HEK293 (cell line): ENCODE measurements around the gene SLBP.

Experiments
- CTCF ChIA-PET: fragments of 350-600 bp; formaldehyde crosslinking; extraction: SDS; loops from one replicate; lab custom pipeline; 2021; ENCODE audit warnings: antibody characterized with exemption; lab: Yijun Ruan, JAX
- POLR2A ChIA-PET: fragments of 300-600 bp; formaldehyde crosslinking; extraction: SDS; loops from one replicate; lab custom pipeline; 2020; ENCODE audit warnings: antibody characterized with exemption, inconsistent platforms; lab: Yijun Ruan, JAX
- H3K27ac ChIP-seq: fragments of 200-500 bp; sonication (Bioruptor generic); 2 replicates; pipeline ENCODE4 v1.5.1; 2014; ENCODE audit warnings: low read depth, low read length, control low read depth, inconsistent platforms; ENCODE audit errors: extremely low read depth
- H3K36me3 ChIP-seq, 2 experiments: fragments of 200-500 bp in 1 of 2; sonication (Bioruptor generic) in 1 of 2; 1 replicate in 1 of 2; 2 replicates in 1 of 2; pipeline ENCODE4 v1.5.1; 2014 to 2017; ENCODE audit warnings: inconsistent platforms in 2 of 2, low read length in 2 of 2; ENCODE audit not compliant: control insufficient read depth in 2 of 2, insufficient read depth in 1 of 2
- H3K4me1 ChIP-seq: fragments of 200-500 bp; sonication (Bioruptor generic); 2 replicates; pipeline ENCODE4 v1.5.1; 2014; ENCODE audit warnings: mild to moderate bottlenecking, low read length, inconsistent platforms; ENCODE audit not compliant: control insufficient read depth, insufficient read depth
- H3K4me3 ChIP-seq: 2 replicates; pipeline ENCODE4 v1.5.1; 2011; ENCODE audit warnings: low read depth, mild to moderate bottlenecking, control low read depth, low read length, moderate library complexity
- H3K9me3 ChIP-seq: fragments of 200-500 bp; sonication (Bioruptor generic); 2 replicates; pipeline ENCODE4 v1.5.1; 2014; ENCODE audit warnings: low read depth, low read length, inconsistent platforms; ENCODE audit not compliant: control insufficient read depth, insufficient read depth
- KLF8 ChIP-seq: fragments of 450-650 bp; formaldehyde crosslinking; IDR thresholded peaks from 2 replicates; pipeline ENCODE4 v1.5.1; 2016; ENCODE audit warnings: missing biosample characterization, missing genetic modification characterization
- PRDM1 ChIP-seq: fragments of 450-650 bp; formaldehyde crosslinking; IDR thresholded peaks from 2 replicates; pipeline ENCODE4; 2016; ENCODE audit warnings: missing biosample characterization, missing genetic modification characterization
- WT1 ChIP-seq: fragments of 450-650 bp; formaldehyde crosslinking; IDR thresholded peaks from 2 replicates; pipeline ENCODE4 v1.5.1; 2016; ENCODE audit warnings: missing biosample characterization, missing genetic modification characterization
- YY2 ChIP-seq: fragments of 450-650 bp; formaldehyde crosslinking; IDR thresholded peaks from 2 replicates; pipeline ENCODE4 v1.5.1; 2016; ENCODE audit warnings: missing biosample characterization, missing genetic modification characterization
- ZBTB10 ChIP-seq: fragments of 450-650 bp; formaldehyde crosslinking; IDR thresholded peaks from 2 replicates; pipeline ENCODE4 v1.5.1; 2016; ENCODE audit warnings: missing biosample characterization, missing genetic modification characterization
- ZBTB20 ChIP-seq: fragments of 450-650 bp; formaldehyde crosslinking; IDR thresholded peaks from 2 replicates; pipeline ENCODE4 v1.5.1; 2016; ENCODE audit warnings: missing biosample characterization, missing genetic modification characterization
- ZBTB21 ChIP-seq: fragments of 450-650 bp; formaldehyde crosslinking; IDR thresholded peaks from 2 replicates; pipeline ENCODE4 v1.5.1; 2017; ENCODE audit warnings: missing biosample characterization, missing genetic modification characterization
- ZNF175 ChIP-seq: fragments of 450-650 bp; formaldehyde crosslinking; IDR thresholded peaks from 2 replicates; pipeline ENCODE4 v1.5.1; 2016; ENCODE audit warnings: missing biosample characterization, missing genetic modification characterization
- ZNF202 ChIP-seq: fragments of 450-650 bp; formaldehyde crosslinking; IDR thresholded peaks from 2 replicates; pipeline ENCODE4 v1.5.1; 2016; ENCODE audit warnings: missing biosample characterization, missing genetic modification characterization, borderline replicate concordance
- ZNF24 ChIP-seq: fragments of 450-650 bp; formaldehyde crosslinking; IDR thresholded peaks from 2 replicates; pipeline ENCODE4 v1.5.1; 2016; ENCODE audit warnings: missing biosample characterization, missing genetic modification characterization
- ZNF600 ChIP-seq: fragments of 450-650 bp; formaldehyde crosslinking; IDR thresholded peaks from 2 replicates; pipeline ENCODE4 v1.5.1; 2016; ENCODE audit warnings: missing biosample characterization, missing genetic modification characterization
- ZNF629 ChIP-seq: fragments of 450-650 bp; formaldehyde crosslinking; IDR thresholded peaks from 2 replicates; pipeline ENCODE4 v1.5.1; 2017; ENCODE audit warnings: missing biosample characterization, missing genetic modification characterization
- ZNF658 ChIP-seq: fragments of 450-650 bp; formaldehyde crosslinking; IDR thresholded peaks from 2 replicates; pipeline ENCODE4; 2016; ENCODE audit warnings: missing biosample characterization, missing genetic modification characterization
- ZNF664 ChIP-seq: fragments of 450-650 bp; formaldehyde crosslinking; IDR thresholded peaks from 2 replicates; pipeline ENCODE4 v1.5.1; 2016; ENCODE audit warnings: missing biosample characterization, missing genetic modification characterization
- ZNF777 ChIP-seq: fragments of 450-650 bp; formaldehyde crosslinking; IDR thresholded peaks from 2 replicates; pipeline ENCODE4 v1.5.1; 2017; ENCODE audit warnings: missing biosample characterization, missing genetic modification characterization, borderline replicate concordance
- ZNF843 ChIP-seq: fragments of 450-650 bp; formaldehyde crosslinking; IDR thresholded peaks from 2 replicates; pipeline ENCODE4 v1.5.1; 2016; ENCODE audit warnings: missing biosample characterization, missing genetic modification characterization
- TF ChIP-seq, protein P1 (sequence below): fragments of 450-650 bp; formaldehyde crosslinking; IDR thresholded peaks from 2 replicates; pipeline ENCODE4 v1.5.1; 2016; ENCODE audit warnings: missing biosample characterization, missing genetic modification characterization
- TF ChIP-seq, protein P2 (sequence below): fragments of 450-650 bp; formaldehyde crosslinking; IDR thresholded peaks from 2 replicates; pipeline ENCODE4 v1.5.1; 2016; ENCODE audit warnings: missing biosample characterization, missing genetic modification characterization, borderline replicate concordance
- TF ChIP-seq, protein P3 (sequence below): fragments of 450-650 bp; formaldehyde crosslinking; IDR thresholded peaks from 2 replicates; pipeline ENCODE4 v1.5.1; 2016; ENCODE audit warnings: missing biosample characterization, missing genetic modification characterization, borderline replicate concordance
- TF ChIP-seq, protein P4 (sequence below): fragments of 450-650 bp; formaldehyde crosslinking; conservative IDR thresholded peaks from 2 replicates; pipeline ENCODE4 v1.5.1; 2016; ENCODE audit warnings: low read depth, missing biosample characterization, missing genetic modification characterization

The SLBP gene

GRCh38 chr4:1713003-1713851 lies 1.1 kb upstream of the SLBP start:
- H3K4me3 ChIP-seq = peak overlapping the region; percentile 85
- H3K36me3 ChIP-seq = peaks cover 0 to 54% of the 10 kb centered on the region in 2 experiments; a peak in 2 of 3 replicates
- H3K27ac ChIP-seq = peak overlapping the region; percentile 99
- ChIA-PET POLR2A (interaction anchor here (1.0 to 1.8 kb wide), 3 partner anchors 8 to 32 kb away, joined by 3 to 44 read pairs (median 21); partner anchors contain the start of genes TACC3 and TMEM129), CTCF (interaction anchor here (1.0 to 3.4 kb wide), 3 partner anchors 12 to 20 kb away, joined by 3 to 14 read pairs (median 3); no protein-coding TSS in a partner anchor)
- TF ChIP-seq ZNF600 (tag by site-specific recombination) = peak; percentile 43; the same call in 1 of the 2 replicates
- TF ChIP-seq, protein P1, sequence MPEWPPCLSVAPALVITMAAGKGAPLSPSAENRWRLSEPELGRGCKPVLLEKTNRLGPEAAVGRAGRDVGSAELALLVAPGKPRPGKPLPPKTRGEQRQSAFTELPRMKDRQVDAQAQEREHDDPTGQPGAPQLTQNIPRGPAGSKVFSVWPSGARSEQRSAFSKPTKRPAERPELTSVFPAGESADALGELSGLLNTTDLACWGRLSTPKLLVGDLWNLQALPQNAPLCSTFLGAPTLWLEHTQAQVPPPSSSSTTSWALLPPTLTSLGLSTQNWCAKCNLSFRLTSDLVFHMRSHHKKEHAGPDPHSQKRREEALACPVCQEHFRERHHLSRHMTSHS = no peak
- no peak for TF ChIP-seq ZNF175 (tag by site-specific recombination)
- no peak for TF ChIP-seq ZNF24
- TF ChIP-seq, protein P2, sequence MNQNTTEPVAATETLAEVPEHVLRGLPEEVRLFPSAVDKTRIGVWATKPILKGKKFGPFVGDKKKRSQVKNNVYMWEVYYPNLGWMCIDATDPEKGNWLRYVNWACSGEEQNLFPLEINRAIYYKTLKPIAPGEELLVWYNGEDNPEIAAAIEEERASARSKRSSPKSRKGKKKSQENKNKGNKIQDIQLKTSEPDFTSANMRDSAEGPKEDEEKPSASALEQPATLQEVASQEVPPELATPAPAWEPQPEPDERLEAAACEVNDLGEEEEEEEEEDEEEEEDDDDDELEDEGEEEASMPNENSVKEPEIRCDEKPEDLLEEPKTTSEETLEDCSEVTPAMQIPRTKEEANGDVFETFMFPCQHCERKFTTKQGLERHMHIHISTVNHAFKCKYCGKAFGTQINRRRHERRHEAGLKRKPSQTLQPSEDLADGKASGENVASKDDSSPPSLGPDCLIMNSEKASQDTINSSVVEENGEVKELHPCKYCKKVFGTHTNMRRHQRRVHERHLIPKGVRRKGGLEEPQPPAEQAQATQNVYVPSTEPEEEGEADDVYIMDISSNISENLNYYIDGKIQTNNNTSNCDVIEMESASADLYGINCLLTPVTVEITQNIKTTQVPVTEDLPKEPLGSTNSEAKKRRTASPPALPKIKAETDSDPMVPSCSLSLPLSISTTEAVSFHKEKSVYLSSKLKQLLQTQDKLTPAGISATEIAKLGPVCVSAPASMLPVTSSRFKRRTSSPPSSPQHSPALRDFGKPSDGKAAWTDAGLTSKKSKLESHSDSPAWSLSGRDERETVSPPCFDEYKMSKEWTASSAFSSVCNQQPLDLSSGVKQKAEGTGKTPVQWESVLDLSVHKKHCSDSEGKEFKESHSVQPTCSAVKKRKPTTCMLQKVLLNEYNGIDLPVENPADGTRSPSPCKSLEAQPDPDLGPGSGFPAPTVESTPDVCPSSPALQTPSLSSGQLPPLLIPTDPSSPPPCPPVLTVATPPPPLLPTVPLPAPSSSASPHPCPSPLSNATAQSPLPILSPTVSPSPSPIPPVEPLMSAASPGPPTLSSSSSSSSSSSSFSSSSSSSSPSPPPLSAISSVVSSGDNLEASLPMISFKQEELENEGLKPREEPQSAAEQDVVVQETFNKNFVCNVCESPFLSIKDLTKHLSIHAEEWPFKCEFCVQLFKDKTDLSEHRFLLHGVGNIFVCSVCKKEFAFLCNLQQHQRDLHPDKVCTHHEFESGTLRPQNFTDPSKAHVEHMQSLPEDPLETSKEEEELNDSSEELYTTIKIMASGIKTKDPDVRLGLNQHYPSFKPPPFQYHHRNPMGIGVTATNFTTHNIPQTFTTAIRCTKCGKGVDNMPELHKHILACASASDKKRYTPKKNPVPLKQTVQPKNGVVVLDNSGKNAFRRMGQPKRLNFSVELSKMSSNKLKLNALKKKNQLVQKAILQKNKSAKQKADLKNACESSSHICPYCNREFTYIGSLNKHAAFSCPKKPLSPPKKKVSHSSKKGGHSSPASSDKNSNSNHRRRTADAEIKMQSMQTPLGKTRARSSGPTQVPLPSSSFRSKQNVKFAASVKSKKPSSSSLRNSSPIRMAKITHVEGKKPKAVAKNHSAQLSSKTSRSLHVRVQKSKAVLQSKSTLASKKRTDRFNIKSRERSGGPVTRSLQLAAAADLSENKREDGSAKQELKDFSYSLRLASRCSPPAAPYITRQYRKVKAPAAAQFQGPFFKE (tag by site-specific recombination) = 0 out of 2 replicates have a peak, but pooled peaks have one; percentile 49
- no peak for TF ChIP-seq WT1 (tag by site-specific recombination)
- TF ChIP-seq ZBTB20 (tag by site-specific recombination) = 0 out of 2 replicates have a peak, but pooled peaks have one; percentile 14
- TF ChIP-seq YY2 (tag by site-specific recombination) = no peak
- TF ChIP-seq ZNF777 (tag by site-specific recombination) = 0 out of 2 replicates have a peak, but pooled peaks have one; percentile 88
- TF ChIP-seq PRDM1 (tag by site-specific recombination) = no peak
- peak; percentile 50; the same call in 1 of the 2 replicates for TF ChIP-seq ZNF629
- TF ChIP-seq, protein P3, sequence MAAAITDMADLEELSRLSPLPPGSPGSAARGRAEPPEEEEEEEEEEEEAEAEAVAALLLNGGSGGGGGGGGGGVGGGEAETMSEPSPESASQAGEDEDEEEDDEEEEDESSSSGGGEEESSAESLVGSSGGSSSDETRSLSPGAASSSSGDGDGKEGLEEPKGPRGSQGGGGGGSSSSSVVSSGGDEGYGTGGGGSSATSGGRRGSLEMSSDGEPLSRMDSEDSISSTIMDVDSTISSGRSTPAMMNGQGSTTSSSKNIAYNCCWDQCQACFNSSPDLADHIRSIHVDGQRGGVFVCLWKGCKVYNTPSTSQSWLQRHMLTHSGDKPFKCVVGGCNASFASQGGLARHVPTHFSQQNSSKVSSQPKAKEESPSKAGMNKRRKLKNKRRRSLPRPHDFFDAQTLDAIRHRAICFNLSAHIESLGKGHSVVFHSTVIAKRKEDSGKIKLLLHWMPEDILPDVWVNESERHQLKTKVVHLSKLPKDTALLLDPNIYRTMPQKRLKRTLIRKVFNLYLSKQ = no peak
- no peak for TF ChIP-seq KLF8 (tag by site-specific recombination)
- TF ChIP-seq ZBTB10 = peak; percentile 17; the same call in 1 of the 2 replicates
- TF ChIP-seq ZBTB21 (tag by site-specific recombination) = 0 out of 2 replicates have a peak, but pooled peaks have one; percentile 52
- TF ChIP-seq ZNF664 (tag by site-specific recombination) = no peak
- no peak for TF ChIP-seq ZNF658
- no peak for TF ChIP-seq ZNF202
- TF ChIP-seq ZNF843 = no peak
- TF ChIP-seq, protein P4, sequence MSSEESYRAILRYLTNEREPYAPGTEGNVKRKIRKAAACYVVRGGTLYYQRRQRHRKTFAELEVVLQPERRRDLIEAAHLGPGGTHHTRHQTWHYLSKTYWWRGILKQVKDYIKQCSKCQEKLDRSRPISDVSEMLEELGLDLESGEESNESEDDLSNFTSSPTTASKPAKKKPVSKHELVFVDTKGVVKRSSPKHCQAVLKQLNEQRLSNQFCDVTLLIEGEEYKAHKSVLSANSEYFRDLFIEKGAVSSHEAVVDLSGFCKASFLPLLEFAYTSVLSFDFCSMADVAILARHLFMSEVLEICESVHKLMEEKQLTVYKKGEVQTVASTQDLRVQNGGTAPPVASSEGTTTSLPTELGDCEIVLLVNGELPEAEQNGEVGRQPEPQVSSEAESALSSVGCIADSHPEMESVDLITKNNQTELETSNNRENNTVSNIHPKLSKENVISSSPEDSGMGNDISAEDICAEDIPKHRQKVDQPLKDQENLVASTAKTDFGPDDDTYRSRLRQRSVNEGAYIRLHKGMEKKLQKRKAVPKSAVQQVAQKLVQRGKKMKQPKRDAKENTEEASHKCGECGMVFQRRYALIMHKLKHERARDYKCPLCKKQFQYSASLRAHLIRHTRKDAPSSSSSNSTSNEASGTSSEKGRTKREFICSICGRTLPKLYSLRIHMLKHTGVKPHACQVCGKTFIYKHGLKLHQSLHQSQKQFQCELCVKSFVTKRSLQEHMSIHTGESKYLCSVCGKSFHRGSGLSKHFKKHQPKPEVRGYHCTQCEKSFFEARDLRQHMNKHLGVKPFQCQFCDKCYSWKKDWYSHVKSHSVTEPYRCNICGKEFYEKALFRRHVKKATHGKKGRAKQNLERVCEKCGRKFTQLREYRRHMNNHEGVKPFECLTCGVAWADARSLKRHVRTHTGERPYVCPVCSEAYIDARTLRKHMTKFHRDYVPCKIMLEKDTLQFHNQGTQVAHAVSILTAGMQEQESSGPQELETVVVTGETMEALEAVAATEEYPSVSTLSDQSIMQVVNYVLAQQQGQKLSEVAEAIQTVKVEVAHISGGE = peak; percentile 48
- H3K9me3 ChIP-seq = no peaks in the 10 kb centered on the region
- H3K4me1 ChIP-seq = no peaks in the 10 kb centered on the region
